Measurements from ENCODE around the gene UVRAG. TPM values are rescaled to one million over a fixed set of nuclear protein-coding genes. Genes with fewer than 3 reads are reported as not detected.

UVRAG gene
- total and polyA plus RNA-seq, 8 donors = 4.7 to 55.5 (median 20.5) TPM

DNA sequence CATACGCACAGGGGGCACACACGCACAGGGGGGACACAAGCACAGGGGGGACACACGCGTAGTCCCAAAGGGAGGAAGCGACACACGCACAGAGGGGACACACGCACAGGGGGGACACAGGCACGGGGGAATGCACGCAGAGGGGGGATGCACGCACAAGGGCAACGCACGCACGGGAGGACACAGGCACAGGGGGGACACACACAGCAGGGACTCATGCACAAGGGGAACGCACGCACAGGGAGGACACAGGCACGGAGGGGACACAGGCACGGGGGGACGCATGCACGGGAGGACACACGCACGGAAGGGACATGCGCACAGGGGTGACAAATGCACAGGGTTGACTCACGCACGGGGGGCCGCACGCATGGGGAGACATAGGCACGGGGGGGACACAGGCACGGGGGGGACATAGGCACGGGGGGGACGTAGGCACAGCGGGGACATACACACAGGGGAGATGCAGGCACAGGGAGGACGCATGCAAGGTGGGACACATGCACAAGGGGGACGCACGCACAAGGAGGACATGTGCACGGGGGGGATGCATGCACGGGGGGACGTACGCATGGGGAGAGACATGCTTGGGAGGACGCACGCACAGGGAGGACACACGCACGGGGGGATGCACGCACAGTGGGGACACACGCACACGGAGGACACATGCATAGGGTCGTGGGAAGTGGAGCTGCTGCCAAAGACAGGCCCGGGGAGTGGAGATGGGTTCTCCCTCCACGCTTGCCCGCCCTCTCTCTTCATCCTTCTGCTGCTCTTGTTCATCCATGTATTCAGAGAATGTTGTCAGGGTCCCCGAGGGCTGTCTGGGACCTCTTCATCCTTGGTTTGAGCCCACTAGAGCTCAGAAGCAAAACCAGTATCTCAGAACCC, 350.1 kb downstream of the UVRAG start:
- H3K27me3 ChIP-seq = peaks cover 0 to 32% (median 0%) of the 10 kb centered on the region in 3 donors
- intact Hi-C loops (cut with DNase I; ENCODE audit: low total_unique reads) = no loop called here
- no peaks in the 10 kb centered on the region for H3K9me3 ChIP-seq
- no peaks in the 10 kb centered on the region for H3K36me3 ChIP-seq
- H3K4me3 ChIP-seq = no peak overlapping the region
- TF ChIP-seq EP300 (IDR thresholded peaks at IDR 0.05) (no peak), POLR2A (IDR thresholded peaks at IDR 0.05) (no peak), POLR2AphosphoS5 (IDR thresholded peaks at IDR 0.05) (no peak)
- TF ChIP-seq, protein P1, sequence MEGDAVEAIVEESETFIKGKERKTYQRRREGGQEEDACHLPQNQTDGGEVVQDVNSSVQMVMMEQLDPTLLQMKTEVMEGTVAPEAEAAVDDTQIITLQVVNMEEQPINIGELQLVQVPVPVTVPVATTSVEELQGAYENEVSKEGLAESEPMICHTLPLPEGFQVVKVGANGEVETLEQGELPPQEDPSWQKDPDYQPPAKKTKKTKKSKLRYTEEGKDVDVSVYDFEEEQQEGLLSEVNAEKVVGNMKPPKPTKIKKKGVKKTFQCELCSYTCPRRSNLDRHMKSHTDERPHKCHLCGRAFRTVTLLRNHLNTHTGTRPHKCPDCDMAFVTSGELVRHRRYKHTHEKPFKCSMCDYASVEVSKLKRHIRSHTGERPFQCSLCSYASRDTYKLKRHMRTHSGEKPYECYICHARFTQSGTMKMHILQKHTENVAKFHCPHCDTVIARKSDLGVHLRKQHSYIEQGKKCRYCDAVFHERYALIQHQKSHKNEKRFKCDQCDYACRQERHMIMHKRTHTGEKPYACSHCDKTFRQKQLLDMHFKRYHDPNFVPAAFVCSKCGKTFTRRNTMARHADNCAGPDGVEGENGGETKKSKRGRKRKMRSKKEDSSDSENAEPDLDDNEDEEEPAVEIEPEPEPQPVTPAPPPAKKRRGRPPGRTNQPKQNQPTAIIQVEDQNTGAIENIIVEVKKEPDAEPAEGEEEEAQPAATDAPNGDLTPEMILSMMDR (IDR thresholded peaks at IDR 0.05) = no peak
- 88 to 94% (median 90%) methylated on average over 48 to 50 of the region's 50 CpGs for WGBS, 5 donors
- no peak for DNase-seq
- peaks cover 0 to 11% (median 8%) of the 10 kb centered on the region in 4 donors for H3K4me1 ChIP-seq
- no peak overlapping the region for H3K27ac ChIP-seq

DNA sequence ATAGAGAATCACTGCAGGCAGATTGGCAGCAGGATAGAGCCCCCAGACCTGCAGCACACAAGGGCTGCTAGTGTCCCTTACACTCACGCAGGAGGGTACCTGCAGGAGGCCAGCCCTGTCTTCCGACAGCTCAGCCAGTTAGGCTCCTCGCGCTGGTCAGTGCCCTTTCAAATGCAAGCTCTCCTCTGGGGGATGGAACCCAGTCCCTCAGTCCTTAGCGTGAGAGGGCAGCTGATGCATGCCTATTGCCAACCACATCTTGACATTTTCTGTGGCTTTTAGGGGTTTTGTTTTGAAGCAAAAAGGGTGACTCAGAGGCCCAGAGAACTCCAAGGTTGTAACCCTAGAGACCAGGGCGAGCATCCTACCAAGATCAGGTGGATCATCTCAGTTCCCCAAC, 351.3 kb downstream of the UVRAG start:
- intact Hi-C loops (cut with DNase I; ENCODE audit: low total_unique reads) = no loop called here
- Histone ChIP-seq H3K27ac (no peak overlapping the region), H3K27me3 (peaks cover 0 to 27% (median 0%) of the 10 kb centered on the region in 3 donors)

DNA sequence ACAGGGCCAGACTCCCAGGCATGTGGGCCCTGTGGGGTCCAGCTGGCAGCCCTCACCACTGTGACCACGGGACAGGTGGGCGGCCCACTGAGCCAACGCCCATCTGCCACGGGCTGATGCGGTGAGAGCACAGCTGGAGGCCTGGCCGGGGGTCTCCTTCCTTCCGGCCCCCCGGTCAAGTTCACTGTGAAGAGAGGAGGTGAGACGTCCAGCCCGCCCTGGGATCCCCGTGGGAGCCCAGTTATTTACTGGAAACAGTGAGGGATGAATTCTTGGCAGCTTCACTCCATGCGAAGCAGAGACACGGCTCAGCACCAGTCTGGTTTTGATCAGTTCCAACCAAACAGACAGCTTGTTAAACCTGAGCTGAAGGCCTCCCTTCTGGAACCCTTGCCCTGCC, 352.6 kb downstream of the UVRAG start:
- intact Hi-C loops (cut with DNase I; ENCODE audit: low total_unique reads) = no loop called here
- 63 to 75% (median 70%) methylated on average over 9 to 13 of the region's 13 CpGs for WGBS, 5 donors

More for the DNA sequence above, 351.3 kb downstream of the UVRAG start:
- H3K4me1 ChIP-seq = peaks cover 0 to 8% (median 6%) of the 10 kb centered on the region in 4 donors
- no peaks in the 10 kb centered on the region for H3K9me3 ChIP-seq
- no peak for DNase-seq
- WGBS, 5 donors = 57 to 73% (median 70%) methylated on average over 6 of the region's 6 CpGs
- no peaks in the 10 kb centered on the region for H3K36me3 ChIP-seq
- TF ChIP-seq EP300 (IDR thresholded peaks at IDR 0.05) = no peak
- TF ChIP-seq, protein P1 (IDR thresholded peaks at IDR 0.05) = no peak
- no peak for TF ChIP-seq POLR2AphosphoS5 (IDR thresholded peaks at IDR 0.05)
- TF ChIP-seq POLR2A (IDR thresholded peaks at IDR 0.05) = no peak
- H3K4me3 ChIP-seq = no peak overlapping the region

DNA sequence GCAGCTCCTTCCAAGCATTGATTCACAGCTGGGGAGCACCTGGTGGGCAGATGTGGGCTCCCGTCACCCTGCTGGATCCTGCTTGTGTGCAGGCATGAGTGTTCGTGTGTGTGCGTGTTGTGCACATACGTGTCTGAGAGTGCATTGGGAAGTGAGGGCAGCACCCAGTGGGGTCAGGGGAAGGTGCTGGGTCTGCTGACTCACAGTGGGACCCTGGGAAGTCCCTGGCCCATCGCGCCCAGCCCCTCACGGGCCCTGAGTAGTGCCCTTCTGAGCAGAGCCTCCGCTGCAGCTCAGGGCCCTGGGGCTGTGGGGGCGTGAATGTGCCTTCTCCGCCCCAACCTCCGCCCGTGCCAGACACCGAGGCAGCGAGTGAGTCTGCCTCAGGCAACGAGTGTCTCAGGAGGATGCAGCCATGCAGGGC, 354.5 kb downstream of the UVRAG start:
- H3K9me3 ChIP-seq = no peaks in the 10 kb centered on the region
- 78 to 83% (median 80%) methylated on average over 13 to 15 of the region's 15 CpGs for WGBS, 5 donors
- no peaks in the 10 kb centered on the region for H3K27me3 ChIP-seq
- no peak overlapping the region for H3K27ac ChIP-seq
- intact Hi-C loops (cut with DNase I; ENCODE audit: low total_unique reads) = no loop called here
- H3K4me1 ChIP-seq = no peaks in the 10 kb centered on the region
- H3K4me3 ChIP-seq = no peak overlapping the region
- no peak for DNase-seq
- TF ChIP-seq POLR2A (IDR thresholded peaks at IDR 0.05) (no peak), EP300 (IDR thresholded peaks at IDR 0.05) (no peak), POLR2AphosphoS5 (IDR thresholded peaks at IDR 0.05) (no peak)
- TF ChIP-seq, protein P1 (IDR thresholded peaks at IDR 0.05) = no peak
- no peaks in the 10 kb centered on the region for H3K36me3 ChIP-seq

More for the DNA sequence above, 352.6 kb downstream of the UVRAG start:
- Histone ChIP-seq H3K36me3 (no peaks in the 10 kb centered on the region), H3K4me3 (no peak overlapping the region), H3K9me3 (no peaks in the 10 kb centered on the region), H3K4me1 (no peaks in the 10 kb centered on the region), H3K27me3 (peaks cover 0 to 17% (median 0%) of the 10 kb centered on the region in 3 donors), H3K27ac (no peak overlapping the region)
- no peak for DNase-seq
- no peak for TF ChIP-seq POLR2AphosphoS5 (IDR thresholded peaks at IDR 0.05)
- TF ChIP-seq, protein P1 (IDR thresholded peaks at IDR 0.05) = no peak
- no peak for TF ChIP-seq POLR2A (IDR thresholded peaks at IDR 0.05)
- TF ChIP-seq EP300 (IDR thresholded peaks at IDR 0.05) = no peak

Data from stomach (tissue), 9 donors.